Osteoblast (primary cell): ENCODE measurements around the gene NPRL2. TPM values are rescaled to one million over a fixed set of nuclear protein-coding genes. Genes with fewer than 3 reads are reported as not detected.

Experiments used
- DNase-seq: peaks from one replicate; pipeline ENCODE4 v3.0.0; 2011; ENCODE audit warnings: low spot score, mixed read lengths; ENCODE audit not compliant: insufficient read length; ENCODE audit errors: missing footprints
- H2AFZ ChIP-seq: 2 replicates; pipeline ENCODE4 v1.6.0; 2011; ENCODE audit warnings: mild to moderate bottlenecking, low read length
- H3K27ac ChIP-seq: 2 replicates; pipeline ENCODE4 v1.5.1; 2011; ENCODE audit warnings: mild to moderate bottlenecking, low read depth, low read length, moderate library complexity
- H3K27me3 ChIP-seq: 2 replicates; pipeline ENCODE4 v1.6.0; 2012; ENCODE audit warnings: mild to moderate bottlenecking, control low read depth, inconsistent platforms, low read length, moderate library complexity; ENCODE audit not compliant: insufficient read depth
- H3K36me3 ChIP-seq: 2 replicates; pipeline ENCODE4 v1.5.1; 2011; ENCODE audit warnings: mild to moderate bottlenecking, low read length, control low read depth, moderate library complexity; ENCODE audit not compliant: insufficient read depth
- H3K4me1 ChIP-seq: 2 replicates; pipeline ENCODE4 v1.5.1; 2011; ENCODE audit warnings: mild to moderate bottlenecking, low read length, control low read depth, moderate library complexity; ENCODE audit not compliant: insufficient read depth
- H3K4me2 ChIP-seq: 2 replicates; pipeline ENCODE4 v1.6.0; 2011; ENCODE audit warnings: mild to moderate bottlenecking, low read length; ENCODE audit not compliant: insufficient read depth
- H3K4me3 ChIP-seq: fragments of 200-600 bp; sonication (generic); 3 replicates; pipeline ENCODE4 v1.5.1; 2012; ENCODE audit warnings: mild to moderate bottlenecking, low read length, inconsistent platforms; ENCODE audit not compliant: insufficient read depth
- H3K79me2 ChIP-seq: 2 replicates; pipeline ENCODE4 v1.6.0; 2012; ENCODE audit warnings: mild to moderate bottlenecking, low read length, control low read depth, inconsistent platforms; ENCODE audit not compliant: insufficient read depth
- H3K9me3 ChIP-seq: 2 replicates; pipeline ENCODE4 v1.5.1; 2011; ENCODE audit warnings: low read depth, low read length, control low read depth
- H4K20me1 ChIP-seq: 2 replicates; pipeline ENCODE4 v1.6.0; 2012; ENCODE audit warnings: mild to moderate bottlenecking, low read length, control low read depth; ENCODE audit not compliant: insufficient read depth
- CTCF ChIP-seq: IDR thresholded peaks from 2 replicates; pipeline ENCODE4 v1.5.1; 2011; ENCODE audit warnings: mild to moderate bottlenecking, low read depth, low read length, moderate library complexity; ENCODE audit errors: extremely low read depth
- total RNA-seq: library from RNA; depleted of rRNA; stranded (reverse); fragments of >200 nt; gene quantifications from 2 replicates; pipeline ENCODE4 v1.2.3, GENCODE V29; 2012

The NPRL2 gene
- total RNA-seq, 1 donor, result 21.7 TPM

- H3K79me2 ChIP-seq, result peaks cover 51% of the 10 kb centered on the region
- H4K20me1 ChIP-seq, result peaks cover 46% of the 10 kb centered on the region
- peak; percentile 100 for DNase-seq
- H3K27me3 ChIP-seq, result no peaks in the 10 kb centered on the region
- peaks cover 37% of the 10 kb centered on the region for H3K4me1 ChIP-seq
- H3K4me2 ChIP-seq, result peak within 1 kb of the TSS; percentile 91
- H3K9me3 ChIP-seq, result no peaks in the 10 kb centered on the region
- H3K4me3 ChIP-seq, result peak within 1 kb of the TSS; percentile 92
- no peak for TF ChIP-seq CTCF
- H2AFZ ChIP-seq, result peak within 1 kb of the TSS; percentile 92
- H3K36me3 ChIP-seq, result peaks cover 30% of the 10 kb centered on the region
- peak within 1 kb of the TSS; percentile 82 for H3K27ac ChIP-seq
These were observed 8.6 kb upstream of the NPRL2 start, which contains the start of gene TMEM115 for GRCh38 chr3:50358911-50359759. TSS of gene TMEM115 (minus strand) at chr3:50359521. CDS start at chr3:50359063, 458 bp downstream.

GRCh38 chr3:50358355-50358910, 7.9 kb upstream of the NPRL2 start:
- no peak for DNase-seq
- peak overlapping the region; percentile 82 for H3K27ac ChIP-seq
- H3K27me3 ChIP-seq, result no peaks in the 10 kb centered on the region
- peaks cover 37% of the 10 kb centered on the region for H3K4me1 ChIP-seq
- TF ChIP-seq CTCF, result no peak
- peak overlapping the region; percentile 92 for H3K4me3 ChIP-seq
- peaks cover 53% of the 10 kb centered on the region for H4K20me1 ChIP-seq
- H3K4me2 ChIP-seq, result peak overlapping the region; percentile 91
- no peak overlapping the region for H2AFZ ChIP-seq
- H3K9me3 ChIP-seq, result no peaks in the 10 kb centered on the region
- peaks cover 58% of the 10 kb centered on the region for H3K79me2 ChIP-seq
- peaks cover 37% of the 10 kb centered on the region for H3K36me3 ChIP-seq

GRCh38 chr3:50357481-50357880, 6.9 kb upstream of the NPRL2 start:
- TF ChIP-seq CTCF, result no peak
- H4K20me1 ChIP-seq, result peaks cover 62% of the 10 kb centered on the region
- H3K27ac ChIP-seq, result peak overlapping the region; percentile 82
- H3K9me3 ChIP-seq, result no peaks in the 10 kb centered on the region
- H3K4me3 ChIP-seq, result peak overlapping the region; percentile 92
- peaks cover 43% of the 10 kb centered on the region for H3K4me1 ChIP-seq
- H3K79me2 ChIP-seq, result peaks cover 66% of the 10 kb centered on the region
- H3K36me3 ChIP-seq, result peaks cover 41% of the 10 kb centered on the region
- no peaks in the 10 kb centered on the region for H3K27me3 ChIP-seq
- no peak overlapping the region for H2AFZ ChIP-seq
- no peak for DNase-seq
- H3K4me2 ChIP-seq, result peak overlapping the region; percentile 91

- H3K4me3 ChIP-seq, result peak overlapping the region; percentile 92
- peaks cover 67% of the 10 kb centered on the region for H4K20me1 ChIP-seq
- H3K27ac ChIP-seq, result peak overlapping the region; percentile 20
These were observed 6.0 kb upstream of the NPRL2 start for GRCh38 chr3:50356553-50356952.

More at GRCh38 chr3:50356553-50356952, 6.0 kb upstream of the NPRL2 start:
- Histone ChIP-seq H3K4me1 (peaks cover 49% of the 10 kb centered on the region), H3K4me2 (peak overlapping the region; percentile 91), H3K36me3 (peaks cover 46% of the 10 kb centered on the region), H3K79me2 (peaks cover 71% of the 10 kb centered on the region), H2AFZ (no peak overlapping the region), H3K9me3 (no peaks in the 10 kb centered on the region), H3K27me3 (no peaks in the 10 kb centered on the region)
- DNase-seq, result no peak
- no peak for TF ChIP-seq CTCF
